SK-N-SH treated with all-trans-retinoic acid at 6 μM for 48 hours (cell line): ENCODE results near the gene TET2.

ENCODE experiments used
- ATAC-seq: fragments of 200-7000 bp; cut with Tn5 transposase; 3 replicates; pipeline ENCODE4 v1.9.1; 2020; ENCODE audit warnings: mild to moderate bottlenecking, moderate library complexity
- ARNTL ChIP-seq: fragments of 450-650 bp; formaldehyde crosslinking; IDR thresholded peaks from 2 replicates; pipeline ENCODE4 v1.5.0; 2020; ENCODE audit warnings: low read depth, mild to moderate bottlenecking, moderate library complexity, borderline replicate concordance
- CREB5 ChIP-seq: fragments of 250-450 bp; sonication (Bioruptor Pico); IDR thresholded peaks from 2 replicates; pipeline ENCODE4 v1.5.1; 2020; ENCODE audit warnings: low read depth, mild to moderate bottlenecking, moderate library complexity
- CSRNP3 ChIP-seq: fragments of 250-450 bp; sonication (Bioruptor Pico); IDR thresholded peaks from 2 replicates; pipeline ENCODE4 v1.5.1; 2021; ENCODE audit warnings: mild to moderate bottlenecking, moderate library complexity
- ESRRG ChIP-seq: fragments of 250-450 bp; sonication (Bioruptor Pico); IDR thresholded peaks from 2 replicates; pipeline ENCODE4 v1.6.1; 2021; ENCODE audit warnings: mild to moderate bottlenecking
- GLIS3 ChIP-seq: fragments of 250-450 bp; sonication (Bioruptor Pico); IDR thresholded peaks from 2 replicates; pipeline ENCODE4 v1.5.0; 2020; ENCODE audit warnings: mild to moderate bottlenecking, moderate library complexity
- ISL1 ChIP-seq: fragments of 250-450 bp; sonication (Bioruptor Pico); IDR thresholded peaks from 2 replicates; pipeline ENCODE4 v2.1.2; 2022; ENCODE audit warnings: mild to moderate bottlenecking, moderate library complexity
- OSR1 ChIP-seq: fragments of 250-450 bp; sonication (Bioruptor Pico); IDR thresholded peaks from 2 replicates; pipeline ENCODE4 v1.8.0; 2022; ENCODE audit warnings: moderate library complexity, mild to moderate bottlenecking, inconsistent platforms
- PATZ1 ChIP-seq: fragments of 250-450 bp; sonication (Bioruptor Pico); IDR thresholded peaks from 2 replicates; pipeline ENCODE4 v1.8.0; 2020; ENCODE audit warnings: mild to moderate bottlenecking, moderate library complexity, borderline replicate concordance
- PPARA ChIP-seq: fragments of 250-450 bp; sonication (Bioruptor Pico); IDR thresholded peaks from 2 replicates; pipeline ENCODE4 v1.5.0; 2020; ENCODE audit warnings: mild to moderate bottlenecking, borderline replicate concordance
- RARB ChIP-seq: fragments of 250-450 bp; sonication (Bioruptor Pico); IDR thresholded peaks from 2 replicates; pipeline ENCODE4 v1.8.0; 2021; ENCODE audit warnings: mild to moderate bottlenecking, moderate library complexity
- TCF4 ChIP-seq: fragments of 250-450 bp; sonication (Bioruptor Pico); IDR thresholded peaks from 2 replicates; pipeline ENCODE4 v1.8.0; 2021; ENCODE audit warnings: mild to moderate bottlenecking, moderate library complexity, borderline replicate concordance
- TOX ChIP-seq: fragments of 250-450 bp; sonication (Bioruptor Pico); IDR thresholded peaks from 2 replicates; pipeline ENCODE4 v1.8.0; 2021; ENCODE audit warnings: mild to moderate bottlenecking, moderate library complexity, borderline replicate concordance
- ZC3H10 ChIP-seq: fragments of 250-450 bp; sonication (Bioruptor Pico); IDR thresholded peaks from 2 replicates; pipeline ENCODE4 v1.5.1; 2021; ENCODE audit warnings: mild to moderate bottlenecking, moderate library complexity
- ZFP3 ChIP-seq: fragments of 250-450 bp; sonication (Bioruptor Pico); IDR thresholded peaks from 2 replicates; pipeline ENCODE4 v1.5.0; 2020; ENCODE audit warnings: mild to moderate bottlenecking, moderate library complexity
- ZFP30 ChIP-seq: fragments of 450-650 bp; formaldehyde crosslinking; IDR thresholded peaks from 2 replicates; pipeline ENCODE4 v1.5.0; 2022; ENCODE audit warnings: mild to moderate bottlenecking, moderate library complexity
- ZNF70 ChIP-seq: fragments of 450-650 bp; formaldehyde crosslinking; IDR thresholded peaks from 2 replicates; pipeline ENCODE4 v1.5.0; 2020; ENCODE audit warnings: mild to moderate bottlenecking, moderate library complexity
- ZNF8 ChIP-seq: fragments of 450-650 bp; formaldehyde crosslinking; IDR thresholded peaks from 2 replicates; pipeline ENCODE4 v1.5.0; 2020; ENCODE audit warnings: mild to moderate bottlenecking, moderate library complexity

The TET2 gene

GRCh38 chr4:105191621-105192210 is 45.0 kb downstream of the TET2 start:
- ATAC-seq, result peak; percentile 73
- peak; percentile 57; the same call in 1 of the 2 replicates for TF ChIP-seq ZNF70 (CRISPR knock-in tag)
- no peak for TF ChIP-seq TCF4
- TF ChIP-seq, all 23 proteins: peak for 1

- ATAC-seq, result peak; percentile 54
- no peak for TF ChIP-seq PPARA (CRISPR knock-in tag)
- peak; percentile 57 for TF ChIP-seq ISL1 (CRISPR knock-in tag)
These were observed 45.8 kb downstream of the TET2 start for GRCh38 chr4:105192474-105192873.

- TF ChIP-seq CREB5 (no peak), TOX (CRISPR knock-in tag) (no peak), ARNTL (CRISPR knock-in tag) (no peak), PPARA (CRISPR knock-in tag) (no peak)
- TF ChIP-seq, all 23 proteins: peak for 0
- ATAC-seq, result no peak
These were observed 46.2 kb downstream of the TET2 start for GRCh38 chr4:105192910-105193309.

GRCh38 chr4:105193536-105193935 is 46.9 kb downstream of the TET2 start:
- ATAC-seq, result no peak
- TF ChIP-seq CSRNP3 (CRISPR knock-in tag), result no peak
- no peak for TF ChIP-seq ZNF8
- TF ChIP-seq GLIS3 (CRISPR knock-in tag), result no peak
- TF ChIP-seq ESRRG (CRISPR knock-in tag), result no peak
- TF ChIP-seq ARNTL (CRISPR knock-in tag), result no peak
- TF ChIP-seq ZC3H10 (CRISPR knock-in tag), result no peak
- no peak for TF ChIP-seq OSR1
- TF ChIP-seq CREB5, result no peak
- no peak for TF ChIP-seq PATZ1 (CRISPR knock-in tag)
- no peak for TF ChIP-seq RARB (CRISPR knock-in tag)
- TF ChIP-seq TOX (CRISPR knock-in tag), result no peak
- TF ChIP-seq ISL1 (CRISPR knock-in tag), result no peak

- ATAC-seq, result peak; percentile 47; the same call in 2 of the 3 replicates
- no peak for TF ChIP-seq ESRRG (CRISPR knock-in tag)
- TF ChIP-seq ZFP3 (CRISPR knock-in tag), result no peak
- no peak for TF ChIP-seq ZNF70 (CRISPR knock-in tag)
- no peak for TF ChIP-seq ZC3H10 (CRISPR knock-in tag)
- TF ChIP-seq ZFP30, result no peak
These were observed 47.9 kb downstream of the TET2 start for GRCh38 chr4:105194328-105195231.
